H9 (cell line): ENCODE results near the gene CEMIP2. TPM values are rescaled to one million over a fixed set of nuclear protein-coding genes. Genes with fewer than 3 reads are reported as not detected.

Experiments
- DNase-seq: peaks from one replicate; pipeline ENCODE4 v3.0.0-alpha.2; 2017
- H2AFZ ChIP-seq: one replicate; pipeline ENCODE4 v1.6.1; 2013; ENCODE audit warnings: mild to moderate bottlenecking, low read length, control low read depth, moderate library complexity
- H2AK5ac ChIP-seq: 2 replicates; pipeline ENCODE4 v1.6.1; 2013; ENCODE audit warnings: low read length, control low read depth, mixed read lengths; ENCODE audit not compliant: insufficient read length
- H2BK120ac ChIP-seq: one replicate; pipeline ENCODE4 v1.6.1; 2013; ENCODE audit warnings: low read depth, mild to moderate bottlenecking, low read length, control low read depth, inconsistent platforms; ENCODE audit not compliant: poor library complexity, severe bottlenecking
- H2BK12ac ChIP-seq: 2 replicates; pipeline ENCODE4 v1.6.1; 2013; ENCODE audit warnings: low read length, control low read depth, mixed read lengths, low read depth; ENCODE audit not compliant: insufficient read length
- H2BK15ac ChIP-seq: 2 replicates; pipeline ENCODE4 v1.6.1; 2013; ENCODE audit warnings: low read depth, low read length, control low read depth
- H2BK20ac ChIP-seq: one replicate; pipeline ENCODE4 v1.6.1; 2013; ENCODE audit warnings: low read depth, mild to moderate bottlenecking, low read length, control low read depth, inconsistent platforms; ENCODE audit not compliant: poor library complexity, severe bottlenecking
- H2BK5ac ChIP-seq: 2 replicates; pipeline ENCODE4 v1.6.1; 2013; ENCODE audit warnings: low read length, control low read depth, mixed read lengths; ENCODE audit not compliant: insufficient read length
- H3K14ac ChIP-seq: 2 replicates; pipeline ENCODE4 v1.6.1; 2013; ENCODE audit warnings: low read length, control low read depth; ENCODE audit not compliant: insufficient read depth
- H3K18ac ChIP-seq: 2 replicates; pipeline ENCODE4 v1.6.1; 2013; ENCODE audit warnings: low read depth, mild to moderate bottlenecking, mixed read lengths, low read length, control low read depth; ENCODE audit not compliant: insufficient read length
- H3K23ac ChIP-seq: 2 replicates; pipeline ENCODE4 v1.6.1; 2013; ENCODE audit warnings: low read length, control low read depth, mixed read lengths, low read depth; ENCODE audit not compliant: insufficient read length
- H3K23me2 ChIP-seq: 2 replicates; pipeline ENCODE4 v1.6.1; 2013; ENCODE audit warnings: low read depth, mild to moderate bottlenecking, mixed read lengths, low read length, control low read depth; ENCODE audit not compliant: insufficient read length, poor library complexity, severe bottlenecking
- H3K27ac ChIP-seq: 2 replicates; pipeline ENCODE4 v1.5.1; 2013; ENCODE audit warnings: low read length, control low read depth, mixed read lengths, low read depth; ENCODE audit not compliant: insufficient read length
- H3K27me3 ChIP-seq: 2 replicates; pipeline ENCODE4 v1.6.1; 2013; ENCODE audit warnings: low read length, control low read depth, inconsistent platforms; ENCODE audit not compliant: insufficient read depth
- H3K4ac ChIP-seq: 2 replicates; pipeline ENCODE4 v1.6.1; 2013; ENCODE audit warnings: low read depth, mild to moderate bottlenecking, control low read depth, inconsistent platforms, low read length, moderate library complexity
- H3K4me1 ChIP-seq: 2 replicates; pipeline ENCODE4 v1.6.1; 2013; ENCODE audit warnings: low read length, control low read depth, inconsistent platforms; ENCODE audit not compliant: insufficient read depth
- H3K4me2 ChIP-seq: 2 replicates; pipeline ENCODE4 v1.6.1; 2013; ENCODE audit warnings: low read length, control low read depth, mixed read lengths; ENCODE audit not compliant: insufficient read length, insufficient read depth
- H3K56ac ChIP-seq: 2 replicates; pipeline ENCODE4 v1.6.1; 2013; ENCODE audit warnings: low read depth, mild to moderate bottlenecking, mixed read lengths, low read length, control low read depth; ENCODE audit not compliant: insufficient read length
- H3K79me1 ChIP-seq: 2 replicates; pipeline ENCODE4 v1.6.1; 2013; ENCODE audit warnings: low read depth, mild to moderate bottlenecking, moderate library complexity, low read length, control low read depth, inconsistent platforms; ENCODE audit not compliant: insufficient read depth, poor library complexity, severe bottlenecking
- H3K79me2 ChIP-seq: 2 replicates; pipeline ENCODE4 v1.6.1; 2013; ENCODE audit warnings: low read length, control low read depth, inconsistent platforms; ENCODE audit not compliant: insufficient read depth
- H3K9ac ChIP-seq: 2 replicates; pipeline ENCODE4 v1.6.1; 2013; ENCODE audit warnings: low read length, control low read depth, mixed read lengths; ENCODE audit not compliant: insufficient read length; ENCODE audit errors: extremely low read depth
- H3K9me3 ChIP-seq: one replicate; pipeline ENCODE4 v1.6.1; 2013; ENCODE audit warnings: low read depth, low read length, inconsistent platforms; ENCODE audit not compliant: control insufficient read depth
- H3T11ph ChIP-seq: one replicate; pipeline ENCODE4 v1.6.1; 2013; ENCODE audit warnings: mild to moderate bottlenecking, low read length, control low read depth, inconsistent platforms
- H4K20me1 ChIP-seq: one replicate; pipeline ENCODE4 v1.6.1; 2013; ENCODE audit not compliant: control insufficient read depth, insufficient read length, insufficient read depth
- H4K5ac ChIP-seq: 2 replicates; pipeline ENCODE4 v1.6.1; 2013; ENCODE audit warnings: low read depth, mild to moderate bottlenecking, mixed read lengths, low read length, control low read depth; ENCODE audit not compliant: insufficient read length
- H4K8ac ChIP-seq: replicated peaks from 2 replicates; pipeline ENCODE4 v1.6.1; 2013; ENCODE audit warnings: low read length, control low read depth, mixed read lengths, low read depth; ENCODE audit not compliant: insufficient read length
- H4K91ac ChIP-seq: 2 replicates; pipeline ENCODE4 v1.6.1; 2013; ENCODE audit warnings: low read depth, mild to moderate bottlenecking, moderate library complexity, mixed read lengths, low read length, control low read depth; ENCODE audit not compliant: insufficient read length
- H3K27ac Mint-ChIP-seq, 3 experiments: 2 replicates in 2 of 3; 3 replicates in 1 of 3; pipeline ENCODE4 v1.8.0; 2020 to 2021; ENCODE audit warnings: mixed read lengths in 3 of 3, mild to moderate bottlenecking in 1 of 3, moderate library complexity in 1 of 3
- H3K27me3 Mint-ChIP-seq: 2 replicates; pipeline ENCODE4 v1.8.0; 2021; ENCODE audit warnings: low read depth, mild to moderate bottlenecking, moderate library complexity, mixed read lengths
- H3K36me3 Mint-ChIP-seq, 3 experiments: 2 replicates in 2 of 3; 3 replicates in 1 of 3; pipeline ENCODE4 v1.8.0; 2020 to 2021; ENCODE audit warnings: low read depth in 3 of 3, mixed read lengths in 3 of 3; ENCODE audit not compliant: insufficient read depth in 1 of 3
- H3K4me1 Mint-ChIP-seq, 2 experiments: 2 replicates each; pipeline ENCODE4 v1.8.0; 2020; ENCODE audit warnings: mixed read lengths in 2 of 2
- H3K4me3 Mint-ChIP-seq, 2 experiments: 2 replicates in 1 of 2; 3 replicates in 1 of 2; pipeline ENCODE4 v1.8.0; 2020 to 2021; ENCODE audit warnings: mild to moderate bottlenecking in 2 of 2, mixed read lengths in 2 of 2, moderate library complexity in 1 of 2
- H3K9me3 Mint-ChIP-seq, 2 experiments: 2 replicates in 1 of 2; 3 replicates in 1 of 2; pipeline ENCODE4 v1.8.0; 2020; ENCODE audit warnings: mild to moderate bottlenecking in 2 of 2, mixed read lengths in 2 of 2, moderate library complexity in 1 of 2
- WGBS: extraction: QIAGEN DNeasy Blood & Tissue Kit; methylation state at CpG from one replicate; pipeline ENCODE4 v1.1.7; 2013; ENCODE audit warnings: missing lambda C conversion rate, low lambda C conversion rate, mixed read lengths; ENCODE audit not compliant: insufficient read length; ENCODE audit errors: extremely low coverage; 5-methylcytosine and 5-hydroxymethylcytosine counted together
- total RNA-seq: library from RNA; stranded (reverse); gene quantifications from 2 replicates; pipeline ENCODE4 v1.2.1, GENCODE V29; 2021
- TF ChIP-seq, protein P1 (sequence below): fragments of 200-600 bp; sonication (generic); conservative IDR thresholded peaks from 3 replicates; pipeline ENCODE4 v1.8.0; 2021; ENCODE audit warnings: antibody characterized with exemption, mild to moderate bottlenecking

CEMIP2 gene
- total RNA-seq, 1 experiment from 2014 or later: 77.2 TPM

DNA sequence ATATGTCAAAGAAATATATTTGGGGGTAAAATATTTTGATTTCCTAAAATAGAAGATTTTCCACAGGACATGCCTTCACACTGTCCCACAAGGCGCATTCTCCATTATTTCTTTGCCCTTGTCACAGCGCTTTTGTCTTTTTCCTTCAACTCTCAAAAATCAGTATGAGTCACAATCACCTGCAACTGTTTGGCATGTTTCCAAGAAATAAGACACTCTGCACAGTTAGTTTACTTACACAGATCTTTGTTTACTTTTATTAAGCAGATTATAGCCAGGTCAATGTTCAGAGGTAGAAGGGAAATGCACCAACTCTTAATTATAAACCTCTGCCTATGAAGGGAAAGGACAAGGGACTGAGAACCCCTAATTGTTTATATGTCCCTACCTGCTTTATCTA, 9.5 kb downstream of the CEMIP2 start:
- H3K14ac ChIP-seq: no peak overlapping the region
- no peak overlapping the region for H3K56ac ChIP-seq
- WGBS: no CpG with 5 or more reads among the region's 2 CpGs
- H3K9me3 Mint-ChIP-seq: no peaks in the 10 kb centered on the region
- peaks cover 3% of the 10 kb centered on the region for H3K23me2 ChIP-seq
- TF ChIP-seq, protein P1, sequence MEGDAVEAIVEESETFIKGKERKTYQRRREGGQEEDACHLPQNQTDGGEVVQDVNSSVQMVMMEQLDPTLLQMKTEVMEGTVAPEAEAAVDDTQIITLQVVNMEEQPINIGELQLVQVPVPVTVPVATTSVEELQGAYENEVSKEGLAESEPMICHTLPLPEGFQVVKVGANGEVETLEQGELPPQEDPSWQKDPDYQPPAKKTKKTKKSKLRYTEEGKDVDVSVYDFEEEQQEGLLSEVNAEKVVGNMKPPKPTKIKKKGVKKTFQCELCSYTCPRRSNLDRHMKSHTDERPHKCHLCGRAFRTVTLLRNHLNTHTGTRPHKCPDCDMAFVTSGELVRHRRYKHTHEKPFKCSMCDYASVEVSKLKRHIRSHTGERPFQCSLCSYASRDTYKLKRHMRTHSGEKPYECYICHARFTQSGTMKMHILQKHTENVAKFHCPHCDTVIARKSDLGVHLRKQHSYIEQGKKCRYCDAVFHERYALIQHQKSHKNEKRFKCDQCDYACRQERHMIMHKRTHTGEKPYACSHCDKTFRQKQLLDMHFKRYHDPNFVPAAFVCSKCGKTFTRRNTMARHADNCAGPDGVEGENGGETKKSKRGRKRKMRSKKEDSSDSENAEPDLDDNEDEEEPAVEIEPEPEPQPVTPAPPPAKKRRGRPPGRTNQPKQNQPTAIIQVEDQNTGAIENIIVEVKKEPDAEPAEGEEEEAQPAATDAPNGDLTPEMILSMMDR: no peak
- H3K27ac Mint-ChIP-seq: peak overlapping the region; percentile 8 to 98 (median 95); a peak in 6 of 7 replicates
- no peak overlapping the region for H3K9ac ChIP-seq
- no peak overlapping the region for H4K5ac ChIP-seq
- no peak overlapping the region for H4K8ac ChIP-seq
- H2BK12ac ChIP-seq: no peak overlapping the region
- no peak overlapping the region for H2AFZ ChIP-seq
- H4K91ac ChIP-seq: no peak overlapping the region
- H3K23ac ChIP-seq: no peak overlapping the region
- no peaks in the 10 kb centered on the region; a peak in 2 of 7 replicates for H3K36me3 Mint-ChIP-seq
- H3K9me3 ChIP-seq: no peaks in the 10 kb centered on the region
- no peak for DNase-seq
- H3K18ac ChIP-seq: no peak overlapping the region
- no peak overlapping the region for H2BK5ac ChIP-seq
- no peak overlapping the region for H3K27ac ChIP-seq
- no peaks in the 10 kb centered on the region for H3K27me3 Mint-ChIP-seq
- peaks cover 13% of the 10 kb centered on the region; the same call in 1 of the 2 replicates for H3K79me2 ChIP-seq
- H3K4me1 ChIP-seq: peaks cover 24% of the 10 kb centered on the region; the same call in 1 of the 2 replicates
- peak overlapping the region; percentile 55 to 60 for H3K4me3 Mint-ChIP-seq
- H2AK5ac ChIP-seq: no peak overlapping the region
- H3T11ph ChIP-seq: no peak overlapping the region
- H3K4me1 Mint-ChIP-seq: peaks cover 88 to 91% of the 10 kb centered on the region in 2 experiments
- no peak overlapping the region for H2BK15ac ChIP-seq
- no peak overlapping the region for H2BK20ac ChIP-seq
- H2BK120ac ChIP-seq: no peak overlapping the region
- no peaks in the 10 kb centered on the region for H3K27me3 ChIP-seq
- H3K4ac ChIP-seq: no peak overlapping the region
- peaks cover 2% of the 10 kb centered on the region for H3K79me1 ChIP-seq
- H4K20me1 ChIP-seq: no peaks in the 10 kb centered on the region
- H3K4me2 ChIP-seq: peak overlapping the region; percentile 26
